Activated CD8-positive, alpha-beta T cell treated with anti-CD3 and anti-CD28 coated beads for 36 hours (primary cell): ENCODE results near the gene HNRNPLL. TPM values are rescaled to one million over a fixed set of nuclear protein-coding genes. Genes with fewer than 3 reads are reported as not detected.
A peak's percentile ranks its signal among the peaks of the same experiment; 100 is the strongest.
"Not testable (repeated sequence)": the region's sequence is repeated elsewhere in the genome, so short reads cannot be mapped to it uniquely, and the experiment has no call there.

Source experiments
- ATAC-seq: fragments of 200-7000 bp; cut with Tn5 transposase; one replicate; pipeline ENCODE4 v1.10.0; 2021; ENCODE audit warnings: mild to moderate bottlenecking, moderate library complexity
- CTCF ChIA-PET: fragments of 350-600 bp; sonication (Branson Sonifier 250); formaldehyde crosslinking; loops from one replicate; lab custom pipeline; 2021; ENCODE audit warnings: antibody characterized with exemption; lab: Charles Lee
- POLR2A ChIA-PET: fragments of 350-600 bp; sonication (Branson Sonifier 250); formaldehyde crosslinking; loops from one replicate; lab custom pipeline; 2021; ENCODE audit warnings: antibody characterized with exemption; lab: Charles Lee
- DNase-seq: peaks from one replicate; pipeline ENCODE4 v3.0.0-alpha.2; 2020
- H3K27ac Mint-ChIP-seq: one replicate; pipeline ENCODE4 v1.8.0; 2021; ENCODE audit warnings: mild to moderate bottlenecking, mixed read lengths
- H3K27me3 Mint-ChIP-seq: one replicate; pipeline ENCODE4 v1.8.0; 2021; ENCODE audit warnings: mixed read lengths
- H3K36me3 Mint-ChIP-seq: one replicate; pipeline ENCODE4 v1.8.0; 2021; ENCODE audit warnings: low read depth, mixed read lengths
- H3K4me1 Mint-ChIP-seq: one replicate; pipeline ENCODE4 v1.8.0; 2021; ENCODE audit warnings: low read depth, mixed read lengths
- H3K4me3 Mint-ChIP-seq: one replicate; pipeline ENCODE4 v1.8.0; 2021; ENCODE audit warnings: mild to moderate bottlenecking, moderate library complexity, mixed read lengths
- H3K9me3 Mint-ChIP-seq: one replicate; pipeline ENCODE4 v1.8.0; 2021; ENCODE audit warnings: mixed read lengths
- intact Hi-C: fragments of 100-400 bp; cut with micrococcal nuclease; formaldehyde crosslinking; loops from one replicate; pipeline ENCODE4 v1.10.0; 2022
- total RNA-seq, 2 experiments: library from RNA; stranded (reverse); gene quantifications; one replicate each; pipeline ENCODE4 v1.2.3, GENCODE V29; 2021
- TF ChIP-seq, protein P1 (sequence below): fragments of 200-600 bp; IDR thresholded peaks from one replicate; pipeline ENCODE4 v1.8.0; 2022; ENCODE audit warnings: antibody characterized with exemption, mild to moderate bottlenecking

HNRNPLL gene
- total RNA-seq, 2 experiments from 2014 or later: 54.9 to 55.3 TPM

DNA sequence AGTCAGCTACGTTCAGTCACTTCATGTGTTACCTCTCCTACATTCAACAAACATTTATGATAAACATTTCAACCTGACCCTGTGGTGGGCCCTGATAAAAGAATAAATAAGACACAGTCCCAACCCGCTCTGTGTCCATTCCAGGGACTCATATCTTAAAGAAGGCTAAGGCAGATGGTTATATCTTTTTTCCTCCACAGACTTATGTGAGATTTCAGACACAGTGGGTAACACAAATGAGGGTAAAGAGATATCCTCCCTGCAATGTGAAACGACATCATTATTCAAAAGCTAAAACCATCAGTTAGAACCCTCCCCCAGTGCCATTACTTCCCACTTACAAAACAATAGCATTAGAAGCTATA is 11.1 kb upstream of the HNRNPLL start:
- no peak for ATAC-seq
- Mint-ChIP-seq H3K9me3 (no peaks in the 10 kb centered on the region), H3K36me3 (peaks cover 3% of the 10 kb centered on the region), H3K27me3 (no peaks in the 10 kb centered on the region), H3K27ac (no peak overlapping the region), H3K4me1 (peaks cover 53% of the 10 kb centered on the region), H3K4me3 (no peak overlapping the region)
- TF ChIP-seq, protein P1, sequence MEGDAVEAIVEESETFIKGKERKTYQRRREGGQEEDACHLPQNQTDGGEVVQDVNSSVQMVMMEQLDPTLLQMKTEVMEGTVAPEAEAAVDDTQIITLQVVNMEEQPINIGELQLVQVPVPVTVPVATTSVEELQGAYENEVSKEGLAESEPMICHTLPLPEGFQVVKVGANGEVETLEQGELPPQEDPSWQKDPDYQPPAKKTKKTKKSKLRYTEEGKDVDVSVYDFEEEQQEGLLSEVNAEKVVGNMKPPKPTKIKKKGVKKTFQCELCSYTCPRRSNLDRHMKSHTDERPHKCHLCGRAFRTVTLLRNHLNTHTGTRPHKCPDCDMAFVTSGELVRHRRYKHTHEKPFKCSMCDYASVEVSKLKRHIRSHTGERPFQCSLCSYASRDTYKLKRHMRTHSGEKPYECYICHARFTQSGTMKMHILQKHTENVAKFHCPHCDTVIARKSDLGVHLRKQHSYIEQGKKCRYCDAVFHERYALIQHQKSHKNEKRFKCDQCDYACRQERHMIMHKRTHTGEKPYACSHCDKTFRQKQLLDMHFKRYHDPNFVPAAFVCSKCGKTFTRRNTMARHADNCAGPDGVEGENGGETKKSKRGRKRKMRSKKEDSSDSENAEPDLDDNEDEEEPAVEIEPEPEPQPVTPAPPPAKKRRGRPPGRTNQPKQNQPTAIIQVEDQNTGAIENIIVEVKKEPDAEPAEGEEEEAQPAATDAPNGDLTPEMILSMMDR: no peak
- intact Hi-C loops: no loop called here
- ChIA-PET CTCF (interaction anchor here (1.6 to 3.9 kb wide), 3 partner anchors 10 to 39 kb away, joined by 6 to 31 read pairs (median 14); partner anchors contain the start of gene HNRNPLL), POLR2A (interaction anchor here (1.2 to 3.3 kb wide), 3 partner anchors 11 to 134 kb away, joined by 5 to 16 read pairs (median 7); partner anchors contain the start of gene HNRNPLL)
- no peak for DNase-seq

DNA sequence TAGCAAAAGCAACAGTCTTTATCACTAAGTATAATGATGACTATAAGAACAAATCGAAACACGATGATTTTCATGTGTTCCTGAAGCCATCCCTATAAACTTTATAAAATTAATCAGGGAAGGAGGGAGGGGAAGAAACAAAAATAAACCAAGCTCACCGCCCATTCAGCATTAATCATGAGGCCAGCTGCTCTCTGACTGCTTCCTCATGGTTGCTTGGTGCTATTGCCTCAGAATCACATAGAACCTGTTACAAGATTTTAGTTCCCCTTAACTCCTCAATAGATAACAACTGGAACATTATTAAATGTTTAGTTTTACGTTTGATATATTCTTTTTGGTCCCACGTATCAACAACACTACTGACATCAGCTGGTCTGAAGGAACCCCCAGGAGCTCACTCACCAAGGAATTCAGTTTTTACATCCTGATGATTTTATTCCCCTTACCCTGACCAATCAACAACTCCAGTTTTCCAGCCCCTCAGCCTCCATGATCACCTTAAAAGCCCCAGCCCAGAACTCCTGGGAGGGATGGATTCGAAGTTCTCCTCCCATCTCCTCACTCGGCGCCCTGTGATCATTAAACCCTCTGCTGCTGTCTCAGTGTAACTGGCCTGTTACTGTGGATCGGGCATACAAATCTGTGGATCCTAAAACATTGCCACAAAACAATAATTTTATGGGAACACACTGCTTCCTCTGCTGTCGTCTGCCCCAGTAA is 10.6 kb upstream of the HNRNPLL start:
- peaks cover 3% of the 10 kb centered on the region for H3K36me3 Mint-ChIP-seq
- intact Hi-C loops: no loop called here
- no peak for ATAC-seq
- H3K4me3 Mint-ChIP-seq: no peak overlapping the region
- peaks cover 56% of the 10 kb centered on the region for H3K4me1 Mint-ChIP-seq
- TF ChIP-seq, protein P1: no peak
- H3K27ac Mint-ChIP-seq: no peak overlapping the region
- DNase-seq: no peak
- ChIA-PET POLR2A (interaction anchor here (0.5 to 3.3 kb wide), 5 partner anchors 11 to 1312 kb away, joined by 3 to 16 read pairs (median 5); partner anchors contain the start of gene HNRNPLL), CTCF (interaction anchor here (1.6 to 3.9 kb wide), 3 partner anchors 10 to 40 kb away, joined by 6 to 31 read pairs (median 14); partner anchors contain the start of gene HNRNPLL)
- H3K27me3 Mint-ChIP-seq: no peaks in the 10 kb centered on the region
- H3K9me3 Mint-ChIP-seq: no peaks in the 10 kb centered on the region

DNA sequence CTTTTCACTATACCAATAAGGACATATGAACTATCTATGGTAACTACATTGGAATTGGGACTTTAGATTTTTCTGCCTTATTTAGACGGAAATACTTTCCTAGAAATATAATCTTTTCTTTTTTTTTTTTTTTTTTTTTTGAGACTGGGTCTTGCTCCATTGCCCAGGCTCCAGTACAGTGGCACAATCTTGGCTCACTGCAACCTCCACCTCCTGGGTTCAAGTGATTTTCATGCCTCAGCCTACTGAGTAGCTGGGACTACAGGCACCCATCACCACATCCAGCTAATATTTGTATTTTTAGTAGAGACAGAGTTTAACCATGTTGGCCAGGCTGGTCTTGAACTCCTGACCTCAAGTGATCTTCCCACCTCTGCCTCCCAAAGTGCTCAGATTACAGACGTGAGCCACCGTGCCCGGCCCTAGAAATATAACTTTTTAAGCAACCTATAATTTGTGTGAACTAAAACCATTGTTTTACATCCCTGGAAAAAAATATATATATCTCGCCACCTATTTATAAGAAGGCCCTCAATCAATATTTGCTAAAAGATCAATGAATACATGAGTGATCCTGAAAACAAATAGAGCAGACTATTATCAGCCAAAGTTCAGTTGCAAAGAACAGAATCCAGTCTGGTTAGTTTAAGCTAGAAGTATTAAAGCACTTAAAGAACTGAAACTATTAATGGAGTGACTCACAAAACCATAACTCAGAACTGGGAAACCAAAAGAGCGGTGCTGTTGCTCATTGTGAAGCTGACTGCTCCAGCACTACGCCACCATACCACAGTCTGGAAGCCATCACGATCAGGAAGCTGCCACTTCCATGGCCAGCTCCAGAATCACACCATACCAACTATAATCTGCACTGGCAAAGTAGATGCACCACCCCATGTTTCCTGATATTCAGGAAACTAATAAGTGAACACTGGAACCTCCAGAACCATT is 8.4 kb upstream of the HNRNPLL start:
- Mint-ChIP-seq H3K36me3 (peaks cover 3% of the 10 kb centered on the region), H3K4me3 (no peak overlapping the region), H3K9me3 (no peaks in the 10 kb centered on the region), H3K4me1 (peaks cover 58% of the 10 kb centered on the region), H3K27ac (peak overlapping the region; percentile 46), H3K27me3 (no peaks in the 10 kb centered on the region)
- DNase-seq (peak; percentile 51), ATAC-seq (peak; percentile 82)
- POLR2A ChIA-PET: interaction anchor here (1.0 to 3.5 kb wide), 4 partner anchors 9 to 92 kb away, joined by 3 to 16 read pairs (median 8); partner anchors contain the start of genes GALM and HNRNPLL
- TF ChIP-seq, protein P1: no peak
- CTCF ChIA-PET: interaction anchor here (0.7 to 2.8 kb wide), 9 partner anchors 8 to 128 kb away, joined by 3 to 14 read pairs (median 4); no protein-coding TSS in a partner anchor
- intact Hi-C loops: no loop called here

DNA sequence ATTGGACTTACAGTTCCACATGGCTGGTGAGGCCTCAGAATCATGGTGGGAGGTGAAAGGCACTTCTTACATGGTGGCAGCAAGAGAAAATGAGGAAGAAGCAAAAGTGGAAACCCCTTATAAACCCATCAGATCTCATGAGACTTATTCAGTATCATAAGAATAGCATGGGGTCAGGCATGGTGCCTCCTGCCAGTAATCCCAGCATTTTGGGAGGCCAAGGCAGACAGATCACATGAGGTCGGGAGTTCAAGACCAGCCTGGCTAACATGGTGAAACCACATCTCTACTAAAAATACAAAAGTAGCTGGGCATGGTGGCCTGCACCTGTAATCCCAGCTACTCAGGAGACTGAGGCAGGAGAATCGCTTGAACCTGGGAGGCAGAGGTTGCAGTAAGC is 6.5 kb upstream of the HNRNPLL start:
- H3K36me3 Mint-ChIP-seq, DNase-seq, intact Hi-C loops, H3K9me3 Mint-ChIP-seq, H3K4me3 Mint-ChIP-seq, H3K27me3 Mint-ChIP-seq, ATAC-seq: not testable (repeated sequence)
- CTCF ChIA-PET: interaction anchor here (1.2 kb wide), 1 partner anchor 18 kb away, joined by 3 read pairs; no protein-coding TSS in a partner anchor
- POLR2A ChIA-PET: interaction anchor here (0.6 to 14.6 kb wide), 5 partner anchors 11 to 137 kb away, joined by 3 to 209 read pairs (median 5); partner anchors contain the start of genes GALM and SRSF7
- Mint-ChIP-seq H3K4me1 (peaks cover 47% of the 10 kb centered on the region), H3K27ac (peak overlapping the region; percentile 79)

DNA sequence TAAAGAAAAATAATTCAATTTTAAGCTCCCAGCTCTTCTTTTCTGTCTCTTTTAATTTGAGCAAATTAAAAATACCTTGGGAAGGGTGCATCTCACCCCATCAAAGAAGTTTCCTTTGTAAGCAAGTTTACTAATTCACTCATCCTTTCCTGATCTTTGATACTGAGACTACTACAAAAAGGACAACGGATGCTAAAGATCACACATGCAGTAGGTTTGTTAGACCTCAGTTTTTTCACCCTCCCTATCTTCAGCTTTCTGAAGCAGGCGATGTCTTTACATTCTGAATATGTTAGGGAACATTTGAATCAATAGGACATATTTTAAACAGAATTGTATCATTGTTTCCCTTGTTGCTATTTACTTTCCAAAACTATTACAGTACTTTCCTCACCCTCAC is 6.0 kb upstream of the HNRNPLL start:
- ATAC-seq: no peak
- H3K9me3 Mint-ChIP-seq: no peaks in the 10 kb centered on the region
- POLR2A ChIA-PET: interaction anchor here (0.6 to 14.6 kb wide), 5 partner anchors 12 to 138 kb away, joined by 3 to 209 read pairs (median 5); partner anchors contain the start of genes GALM and SRSF7
- H3K27me3 Mint-ChIP-seq: no peaks in the 10 kb centered on the region
- H3K4me3 Mint-ChIP-seq: no peak overlapping the region
- H3K36me3 Mint-ChIP-seq: peaks cover 3% of the 10 kb centered on the region
- peak overlapping the region; percentile 79 for H3K27ac Mint-ChIP-seq
- peaks cover 47% of the 10 kb centered on the region for H3K4me1 Mint-ChIP-seq
- CTCF ChIA-PET: no interaction called here
- no peak for DNase-seq
- intact Hi-C loops: no loop called here
- TF ChIP-seq, protein P1: no peak
